IMR-90 (cell line): Measurements from ENCODE around the gene ERC2. TPM values are rescaled to one million over a fixed set of nuclear protein-coding genes. Genes with fewer than 3 reads are reported as not detected.

ENCODE experiments used
- ATAC-seq: fragments of 200-7000 bp; cut with Tn5 transposase; 2 replicates; pipeline ENCODE4 v1.9.1; 2020; ENCODE audit warnings: low read depth, mild to moderate bottlenecking, moderate library complexity
- BruUV-seq: library from RNA; stranded (reverse); fragments of 400-500 nt; replicated peaks from 2 replicates; lab custom pipeline; 2021; lab: Mats Ljungman, UMichigan
- CTCF ChIA-PET: fragments of 300-600 bp; formaldehyde crosslinking; extraction: SDS; loops from one replicate; lab custom pipeline; 2021; ENCODE audit warnings: antibody characterized with exemption; lab: Yijun Ruan, JAX
- POLR2A ChIA-PET: fragments of 300-600 bp; sonication (Branson Sonifier 250); formaldehyde crosslinking; loops from one replicate; lab custom pipeline; 2022; ENCODE audit warnings: antibody characterized with exemption; ENCODE audit not compliant: unreplicated experiment; lab: Charles Lee
- DNase-seq: peaks from one replicate; pipeline ENCODE4 v3.0.0; 2013
- H2AFZ ChIP-seq: replicated peaks from 2 replicates; pipeline ENCODE3; 2013; ENCODE audit warnings: low read length, mild to moderate bottlenecking; ENCODE audit not compliant: poor library complexity
- H2AK5ac ChIP-seq: 2 replicates; pipeline ENCODE4 v1.6.1; 2013; ENCODE audit warnings: low read depth, low read length, inconsistent platforms
- H2AK9ac ChIP-seq: replicated peaks from 2 replicates; pipeline ENCODE3; 2013; ENCODE audit warnings: mild to moderate bottlenecking, low read depth, low read length, moderate library complexity; ENCODE audit not compliant: poor library complexity
- H2BK120ac ChIP-seq: 2 replicates; pipeline ENCODE4 v1.6.1; 2013; ENCODE audit warnings: low read depth, low read length, inconsistent platforms
- H2BK15ac ChIP-seq: 3 replicates; pipeline ENCODE4 v1.6.1; 2013; ENCODE audit warnings: low read depth, low read length, inconsistent platforms
- H2BK20ac ChIP-seq: 2 replicates; pipeline ENCODE4 v1.6.1; 2013; ENCODE audit warnings: low read depth, mild to moderate bottlenecking, inconsistent platforms, low read length, moderate library complexity
- H2BK5ac ChIP-seq: 2 replicates; pipeline ENCODE4 v1.6.1; 2013; ENCODE audit warnings: mild to moderate bottlenecking, low read depth, low read length, inconsistent platforms; ENCODE audit not compliant: poor library complexity, severe bottlenecking
- H3K14ac ChIP-seq: replicated peaks from 2 replicates; pipeline ENCODE4 v1.6.1; 2013; ENCODE audit warnings: low read depth, low read length, inconsistent platforms
- H3K18ac ChIP-seq: 2 replicates; pipeline ENCODE4 v1.6.1; 2013; ENCODE audit warnings: low read depth, low read length, control low read depth
- H3K23ac ChIP-seq: 2 replicates; pipeline ENCODE4 v1.6.1; 2013; ENCODE audit warnings: low read depth, low read length, inconsistent platforms
- H3K27ac ChIP-seq: 2 replicates; pipeline ENCODE4 v1.5.1; 2013; ENCODE audit warnings: mild to moderate bottlenecking, control low read depth, low read length; ENCODE audit not compliant: insufficient read depth
- H3K27me3 ChIP-seq: 2 replicates; pipeline ENCODE4 v1.6.1; 2013; ENCODE audit warnings: low read length; ENCODE audit not compliant: control insufficient read depth, insufficient read depth
- H3K36me3 ChIP-seq: 2 replicates; pipeline ENCODE4 v1.6.1; 2013; ENCODE audit warnings: low read length, mixed read lengths; ENCODE audit not compliant: control insufficient read depth, insufficient read depth
- H3K4ac ChIP-seq: 2 replicates; pipeline ENCODE4 v1.6.1; 2013; ENCODE audit warnings: low read depth, low read length, inconsistent platforms
- H3K4me1 ChIP-seq: 2 replicates; pipeline ENCODE4 v1.6.1; 2013; ENCODE audit warnings: low read length, mixed read lengths; ENCODE audit not compliant: control insufficient read depth, insufficient read depth
- H3K4me2 ChIP-seq: 2 replicates; pipeline ENCODE4 v1.6.1; 2013; ENCODE audit warnings: low read depth, mild to moderate bottlenecking, control low read depth, low read length, moderate library complexity
- H3K4me3 ChIP-seq: 2 replicates; pipeline ENCODE4 v1.5.1; 2013; ENCODE audit warnings: low read depth, mild to moderate bottlenecking, control low read depth, low read length, moderate library complexity; ENCODE audit not compliant: insufficient read depth
- H3K56ac ChIP-seq: 2 replicates; pipeline ENCODE4 v1.6.1; 2013; ENCODE audit warnings: low read length, inconsistent platforms; ENCODE audit not compliant: insufficient read depth; ENCODE audit errors: extremely low read depth
- H3K79me1 ChIP-seq, 2 experiments: 2 replicates each; pipeline ENCODE4 v1.6.1; 2013; ENCODE audit warnings: low read length in 2 of 2, inconsistent platforms in 1 of 2, low read depth in 1 of 2
- H3K9ac ChIP-seq: 2 replicates; pipeline ENCODE4 v1.6.1; 2013; ENCODE audit warnings: low read depth, low read length, control low read depth
- H3K9me1 ChIP-seq: 2 replicates; pipeline ENCODE4 v1.6.1; 2013; ENCODE audit warnings: low read length, inconsistent platforms; ENCODE audit not compliant: insufficient read depth
- H3K9me3 ChIP-seq: 2 replicates; pipeline ENCODE4 v1.6.1; 2013; ENCODE audit warnings: low read length; ENCODE audit not compliant: control insufficient read depth, insufficient read depth
- H4K20me1 ChIP-seq: 2 replicates; pipeline ENCODE4 v1.6.1; 2013; ENCODE audit warnings: low read length, inconsistent platforms; ENCODE audit not compliant: insufficient read depth
- H4K5ac ChIP-seq: 2 replicates; pipeline ENCODE4 v1.6.1; 2013; ENCODE audit warnings: mild to moderate bottlenecking, low read depth, low read length, control low read depth
- H4K8ac ChIP-seq, 2 experiments: 2 replicates each; pipeline ENCODE4 v1.6.1; 2013; ENCODE audit warnings: low read depth in 2 of 2, low read length in 2 of 2, control low read depth in 1 of 2, inconsistent platforms in 1 of 2
- H4K91ac ChIP-seq: 2 replicates; pipeline ENCODE4 v1.6.1; 2013; ENCODE audit warnings: low read depth, low read length, inconsistent platforms; ENCODE audit not compliant: insufficient read depth
- BHLHE40 ChIP-seq: fragments of 150-350 bp; IDR thresholded peaks from 2 replicates; pipeline ENCODE4 v1.6.1; 2016; ENCODE audit warnings: mild to moderate bottlenecking, low read depth, low read length
- CEBPB ChIP-seq: IDR thresholded peaks from 2 replicates; pipeline ENCODE4 v1.6.1; 2012; ENCODE audit warnings: low read depth, low read length, improper control_type of control experiment
- CHD1 ChIP-seq: IDR thresholded peaks from 2 replicates; pipeline ENCODE4 v1.6.1; 2012; ENCODE audit warnings: low read depth, low read length, improper control_type of control experiment
- CTCF ChIP-seq: conservative IDR thresholded peaks from 2 replicates; pipeline ENCODE4 v1.5.1; 2012; ENCODE audit warnings: mild to moderate bottlenecking, low read depth, low read length, improper control_type of control experiment
- ELK1 ChIP-seq: fragments of 150-350 bp; IDR thresholded peaks from 2 replicates; pipeline ENCODE4 v1.6.1; 2016; ENCODE audit warnings: low read depth, mild to moderate bottlenecking, low read length, moderate library complexity, borderline replicate concordance
- FOS ChIP-seq: fragments of 150-350 bp; IDR thresholded peaks from 2 replicates; pipeline ENCODE4 v1.6.1; 2016; ENCODE audit warnings: low read depth, low read length
- MAFK ChIP-seq: IDR thresholded peaks from 2 replicates; pipeline ENCODE4 v1.6.1; 2012; ENCODE audit warnings: low read depth, low read length, improper control_type of control experiment
- MAZ ChIP-seq: IDR thresholded peaks from 2 replicates; pipeline ENCODE4 v1.6.1; 2012; ENCODE audit warnings: low read depth, mild to moderate bottlenecking, low read length, improper control_type of control experiment, moderate library complexity, borderline replicate concordance
- MXI1 ChIP-seq: IDR thresholded peaks from 2 replicates; pipeline ENCODE4 v1.6.1; 2012; ENCODE audit warnings: low read depth, mild to moderate bottlenecking, low read length, moderate library complexity, borderline replicate concordance
- NFE2L2 ChIP-seq: fragments of 150-350 bp; IDR thresholded peaks from 2 replicates; pipeline ENCODE4 v1.6.1; 2016; ENCODE audit warnings: low read depth, mild to moderate bottlenecking, low read length
- POLR2A ChIP-seq: IDR thresholded peaks from 2 replicates; pipeline ENCODE4 v1.6.1; 2012; ENCODE audit warnings: mild to moderate bottlenecking, low read depth, low read length
- RAD21 ChIP-seq: IDR thresholded peaks from 2 replicates; pipeline ENCODE4 v1.6.1; 2012; ENCODE audit warnings: low read length, improper control_type of control experiment
- RCOR1 ChIP-seq: IDR thresholded peaks from 2 replicates; pipeline ENCODE4 v1.6.1; 2012; ENCODE audit warnings: mild to moderate bottlenecking, low read length, improper control_type of control experiment; ENCODE audit not compliant: insufficient replicate concordance
- RFX5 ChIP-seq: IDR thresholded peaks from 2 replicates; pipeline ENCODE4 v1.8.0; 2012; ENCODE audit warnings: low read depth, mild to moderate bottlenecking, low read length, moderate library complexity
- SMC3 ChIP-seq: fragments of 150-350 bp; IDR thresholded peaks from 2 replicates; pipeline ENCODE4 v1.6.1; 2016; ENCODE audit warnings: low read depth, mild to moderate bottlenecking, antibody characterized with exemption, low read length, moderate library complexity
- USF2 ChIP-seq: fragments of 150-350 bp; IDR thresholded peaks from 2 replicates; pipeline ENCODE4 v1.6.1; 2017; ENCODE audit warnings: mild to moderate bottlenecking, antibody characterized with exemption, low read length, low read depth
- WGBS, 2 experiments: methylation state at CpG; one replicate each; pipeline versions ENCODE4 v1.1.5 to v1.1.7; 2013; ENCODE audit warnings: missing lambda C conversion rate in 2 of 2; ENCODE audit not compliant: insufficient read length in 1 of 2; ENCODE audit errors: extremely low coverage in 2 of 2; 5-methylcytosine and 5-hydroxymethylcytosine counted together
- dilution Hi-C: fragments of 300-500 bp; cut with HindIII; formaldehyde crosslinking; loops from one replicate; pipeline ENCODE4 v1.14.3; 2018; ENCODE audit warnings: low sequenced_read_pairs; ENCODE audit not compliant: unreplicated experiment
- in situ Hi-C: fragments of 300-500 bp; cut with MboI; formaldehyde crosslinking; loops from 3 replicates; pipeline ENCODE4 v1.14.3; 2019; ENCODE audit warnings: low sequenced_read_pairs, inconsistent platforms, mixed read lengths
- intact Hi-C: fragments of 100-400 bp; cut with micrococcal nuclease; formaldehyde crosslinking; loops from 2 replicates; pipeline ENCODE4 v1.10.0; 2022
- polyA plus RNA-seq, 3 experiments: library from polyadenylated mRNA; depleted of rRNA; stranded (reverse); fragments of >200 nt; gene quantifications; 2 replicates each; pipeline ENCODE4 v1.2.3, GENCODE V29; 2012; ENCODE audit warnings: low replicate concordance in 1 of 3
- total RNA-seq: library from RNA; depleted of rRNA; stranded (reverse); fragments of >200 nt; gene quantifications from 2 replicates; pipeline ENCODE4 v1.2.3, GENCODE V29; 2012

Gene ERC2
- total and polyA plus RNA-seq, 2 of the 4 experiments (the other 2 are of a cell fraction): 0.17 to 0.18 TPM

- H2BK20ac ChIP-seq: no peak overlapping the region
- H3K23ac ChIP-seq: no peak overlapping the region
- H3K18ac ChIP-seq: no peak overlapping the region
- H4K5ac ChIP-seq: no peak overlapping the region
- no peaks in the 10 kb centered on the region for H4K20me1 ChIP-seq
- CTCF ChIA-PET: no interaction called here
- no peaks in the 10 kb centered on the region for H3K4me1 ChIP-seq
- H2AFZ ChIP-seq: no peak overlapping the region
- TF ChIP-seq RFX5 (no peak), RCOR1 (no peak), POLR2A (no peak), NFE2L2 (no peak), MAZ (no peak), USF2 (no peak), RAD21 (no peak), CHD1 (no peak), BHLHE40 (no peak), FOS (no peak), CTCF (no peak), MXI1 (no peak), SMC3 (no peak), MAFK (no peak), CEBPB (no peak), ELK1 (no peak)
- POLR2A ChIA-PET: no interaction called here
- DNase-seq: no peak
- no peak overlapping the region for H4K8ac ChIP-seq
- dilution Hi-C loops: no loop called here
- no peak overlapping the region for H3K4me2 ChIP-seq
- H3K36me3 ChIP-seq: no peaks in the 10 kb centered on the region
- H3K4me3 ChIP-seq: no peak overlapping the region
- H3K27ac ChIP-seq: no peak overlapping the region
- no peak overlapping the region for H3K9ac ChIP-seq
- no peak overlapping the region for H2AK9ac ChIP-seq
- H3K9me1 ChIP-seq: no peaks in the 10 kb centered on the region
- no TSS peak for BruUV-seq
- no peak overlapping the region for H2AK5ac ChIP-seq
- WGBS, 2 experiments: no CpG with 5 or more reads among the region's 1 CpG
- no peak for ATAC-seq
- H3K79me1 ChIP-seq: no peaks in the 10 kb centered on the region
- no peak overlapping the region for H2BK15ac ChIP-seq
- no peak overlapping the region for H3K14ac ChIP-seq
- no peak overlapping the region for H3K56ac ChIP-seq
- intact Hi-C loops: no loop called here
- no peak overlapping the region for H4K91ac ChIP-seq
- no peak overlapping the region for H3K4ac ChIP-seq
- no peak overlapping the region for H2BK5ac ChIP-seq
- H2BK120ac ChIP-seq: no peak overlapping the region
- no peaks in the 10 kb centered on the region for H3K27me3 ChIP-seq
- in situ Hi-C loops: no loop called here
- H3K9me3 ChIP-seq: no peaks in the 10 kb centered on the region
Observed at GRCh38 chr3:56025326-56025725, 442.9 kb downstream of the ERC2 start.
